Ovary (tissue), 3 donors: ENCODE results near the gene MYO5B.

Experiments used
- POLR2A ChIP-seq: fragments of 450-650 bp; IDR thresholded peaks from one replicate; pipeline ENCODE4 v1.6.1; 2017; ENCODE audit warnings: antibody characterized with exemption, mild to moderate bottlenecking, moderate library complexity
- TF ChIP-seq, protein P1 (sequence below), 3 donors: fragments of 450-650 bp in 2 of 3; fragments of 200-600 bp in 1 of 3; IDR thresholded peaks; one replicate each; pipeline versions ENCODE4 v1.5.1 to v1.8.0; 2016 to 2022; ENCODE audit warnings: antibody characterized with exemption in 3 of 3, mild to moderate bottlenecking in 1 of 3
- donor health status: DM: no; HTN: no; CAD: no.

DNA sequence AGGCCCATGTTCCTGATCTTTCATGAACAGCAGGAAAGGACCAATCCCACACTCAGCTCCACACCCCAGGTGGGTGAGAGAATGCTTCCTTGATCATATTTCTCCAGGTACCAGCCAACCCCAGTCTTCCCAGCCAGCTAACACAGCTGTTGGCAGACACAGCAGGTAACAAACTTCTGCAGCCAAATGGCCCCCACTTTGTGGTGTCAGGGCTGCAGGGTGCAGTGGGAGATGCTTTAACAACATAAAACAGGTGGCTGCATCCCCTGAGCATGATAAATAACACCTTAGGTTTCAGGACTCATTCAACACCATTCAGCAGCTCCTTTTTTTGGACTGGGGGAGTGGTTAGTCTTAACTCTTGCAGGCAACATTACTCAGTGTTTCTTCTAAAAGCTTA, 304.9 kb downstream of the MYO5B start:
- TF ChIP-seq, protein P1, sequence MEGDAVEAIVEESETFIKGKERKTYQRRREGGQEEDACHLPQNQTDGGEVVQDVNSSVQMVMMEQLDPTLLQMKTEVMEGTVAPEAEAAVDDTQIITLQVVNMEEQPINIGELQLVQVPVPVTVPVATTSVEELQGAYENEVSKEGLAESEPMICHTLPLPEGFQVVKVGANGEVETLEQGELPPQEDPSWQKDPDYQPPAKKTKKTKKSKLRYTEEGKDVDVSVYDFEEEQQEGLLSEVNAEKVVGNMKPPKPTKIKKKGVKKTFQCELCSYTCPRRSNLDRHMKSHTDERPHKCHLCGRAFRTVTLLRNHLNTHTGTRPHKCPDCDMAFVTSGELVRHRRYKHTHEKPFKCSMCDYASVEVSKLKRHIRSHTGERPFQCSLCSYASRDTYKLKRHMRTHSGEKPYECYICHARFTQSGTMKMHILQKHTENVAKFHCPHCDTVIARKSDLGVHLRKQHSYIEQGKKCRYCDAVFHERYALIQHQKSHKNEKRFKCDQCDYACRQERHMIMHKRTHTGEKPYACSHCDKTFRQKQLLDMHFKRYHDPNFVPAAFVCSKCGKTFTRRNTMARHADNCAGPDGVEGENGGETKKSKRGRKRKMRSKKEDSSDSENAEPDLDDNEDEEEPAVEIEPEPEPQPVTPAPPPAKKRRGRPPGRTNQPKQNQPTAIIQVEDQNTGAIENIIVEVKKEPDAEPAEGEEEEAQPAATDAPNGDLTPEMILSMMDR (IDR thresholded peaks at IDR 0.05): no peak
- no peak for TF ChIP-seq POLR2A
